NCI-H524 (cell line): ENCODE data around the gene KCNK2.
A peak's percentile ranks its signal among the peaks of the same experiment; 100 is the strongest.

ENCODE experiments used
- DNase-seq, 2 experiments: peaks; one replicate each; lab custom pipeline; 2025; lab: John Stamatoyannopoulos, UW

Gene KCNK2, protein sequence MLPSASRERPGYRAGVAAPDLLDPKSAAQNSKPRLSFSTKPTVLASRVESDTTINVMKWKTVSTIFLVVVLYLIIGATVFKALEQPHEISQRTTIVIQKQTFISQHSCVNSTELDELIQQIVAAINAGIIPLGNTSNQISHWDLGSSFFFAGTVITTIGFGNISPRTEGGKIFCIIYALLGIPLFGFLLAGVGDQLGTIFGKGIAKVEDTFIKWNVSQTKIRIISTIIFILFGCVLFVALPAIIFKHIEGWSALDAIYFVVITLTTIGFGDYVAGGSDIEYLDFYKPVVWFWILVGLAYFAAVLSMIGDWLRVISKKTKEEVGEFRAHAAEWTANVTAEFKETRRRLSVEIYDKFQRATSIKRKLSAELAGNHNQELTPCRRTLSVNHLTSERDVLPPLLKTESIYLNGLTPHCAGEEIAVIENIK

DNA sequence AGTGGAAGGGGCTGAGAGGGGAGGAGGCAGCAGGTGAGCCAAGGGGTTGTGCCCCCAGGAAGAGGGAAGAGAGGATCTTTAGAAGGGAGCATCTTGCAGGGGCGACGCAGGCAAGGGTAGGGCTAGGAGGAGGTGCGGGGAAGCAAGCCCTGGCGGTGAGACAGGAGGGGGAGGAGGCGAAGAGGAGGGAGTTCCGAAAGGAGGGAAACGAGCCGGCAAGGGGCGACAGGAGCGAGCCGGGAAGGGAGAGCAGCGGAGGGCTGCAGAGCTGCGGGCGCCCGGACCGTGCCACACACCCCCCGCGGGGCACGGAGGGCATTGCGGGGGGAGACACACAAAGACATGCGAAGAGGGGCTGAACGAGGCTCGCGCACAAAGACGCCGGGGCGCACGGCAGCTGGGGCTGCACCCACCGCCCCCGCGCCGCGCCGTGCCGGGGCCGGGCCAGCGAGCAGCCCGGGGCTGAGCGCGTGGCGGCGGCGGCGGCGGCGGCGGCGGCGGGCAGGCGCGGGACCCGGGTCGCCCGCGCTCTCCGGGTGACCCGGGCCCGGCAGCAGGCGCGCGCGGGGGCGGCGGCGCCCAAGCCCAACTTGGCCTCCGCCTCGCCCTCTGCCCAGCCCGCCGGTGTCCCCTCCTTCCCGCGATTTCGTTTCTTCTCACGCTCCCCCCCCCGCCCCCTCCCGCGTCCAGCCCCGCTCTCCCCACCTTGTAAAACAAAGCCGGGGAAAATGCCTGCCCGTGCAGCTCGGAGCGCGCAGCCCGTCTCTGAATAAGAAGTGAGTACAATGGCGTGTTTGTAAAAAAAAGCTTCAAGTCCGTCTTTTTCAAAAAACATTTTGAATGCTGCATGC is at the start of gene KCNK2:
KCNK2 (plus strand) TSS at position 206 of the 851 bp plus-strand sequence. CDS start 649 bp downstream, outside the sequence.
- peak; percentile 3 to 45 for DNase-seq

GRCh38 chr1:215032911-215033526 is 49.5 kb upstream of the KCNK2 start:
- DNase-seq, result no peak

GRCh38 chr1:215040190-215040589 is 42.3 kb upstream of the KCNK2 start:
- DNase-seq, result peak in 1 of 2 experiments; percentile 10

GRCh38 chr1:215043401-215043800 is 39.1 kb upstream of the KCNK2 start:
- no peak for DNase-seq

DNA sequence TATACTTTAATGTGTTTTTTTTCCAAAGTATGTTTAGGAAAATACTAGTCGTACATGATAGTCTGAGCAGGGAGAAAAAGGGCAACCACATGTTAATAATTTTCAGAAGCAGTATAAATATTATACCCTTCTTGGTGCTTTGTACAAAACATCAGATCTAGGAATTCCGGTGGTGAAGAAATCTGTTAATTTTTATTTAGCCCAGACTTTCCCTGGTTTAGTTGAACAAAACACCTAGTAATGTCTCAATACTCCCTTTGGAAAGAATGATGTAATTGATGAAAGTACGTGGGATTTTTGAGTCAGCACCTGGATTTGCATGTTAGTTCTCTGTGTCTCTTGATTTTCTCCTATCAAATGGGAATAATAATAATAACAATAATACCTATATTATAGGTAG is 38.4 kb upstream of the KCNK2 start:
- no peak for DNase-seq

DNA sequence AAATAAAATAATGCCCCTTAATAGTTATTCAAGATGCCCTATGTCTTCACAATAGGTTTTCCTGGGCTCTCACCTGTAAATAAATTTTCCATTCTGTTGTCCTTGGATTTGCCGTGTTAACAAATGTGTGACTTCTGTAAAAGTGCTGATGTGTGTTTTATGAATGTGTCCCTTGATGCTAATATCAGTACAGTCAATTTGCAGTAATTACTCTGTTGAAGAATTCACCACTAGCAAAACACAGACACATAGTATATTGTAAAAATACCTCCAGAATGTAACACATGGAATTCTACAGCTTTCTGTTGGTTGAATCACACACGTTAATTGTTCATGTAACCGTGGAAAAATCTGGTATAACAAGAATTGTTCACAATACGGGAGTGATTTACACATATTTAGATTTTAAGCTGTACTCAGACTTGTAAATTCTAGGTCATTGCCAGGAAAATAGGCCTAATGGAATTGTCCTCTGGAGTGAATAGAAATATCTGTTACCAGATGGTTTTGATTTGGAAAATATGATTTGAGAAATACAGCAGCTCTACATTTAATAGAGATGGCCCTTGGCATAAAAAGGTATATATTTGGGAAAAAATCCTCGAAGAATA is 36.7 kb upstream of the KCNK2 start:
- no peak for DNase-seq

GRCh38 chr1:215052256-215053015 is 30.1 kb upstream of the KCNK2 start:
- no peak for DNase-seq

DNA sequence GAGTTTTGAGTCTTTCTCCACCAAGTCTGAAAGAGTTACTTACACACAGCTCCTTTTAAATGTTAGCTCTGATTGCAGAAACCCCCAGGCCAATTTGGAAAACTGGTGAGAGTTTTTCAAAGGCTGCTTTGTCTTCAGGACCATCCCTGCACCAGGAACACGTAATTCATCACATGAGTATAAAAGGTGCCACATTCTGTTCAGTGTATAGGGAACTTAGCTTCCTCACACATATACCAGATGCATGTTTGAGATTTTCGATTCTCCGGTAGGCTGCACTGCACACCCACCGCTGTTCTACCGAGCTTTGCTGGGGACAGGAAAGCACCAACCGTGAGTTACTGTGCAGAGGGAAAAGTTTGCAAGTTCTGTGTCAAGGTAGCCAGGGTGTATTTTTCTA is 28.3 kb upstream of the KCNK2 start:
- no peak for DNase-seq

- no peak for DNase-seq
Measured at GRCh38 chr1:215055281-215055935, 27.1 kb upstream of the KCNK2 start.

DNA sequence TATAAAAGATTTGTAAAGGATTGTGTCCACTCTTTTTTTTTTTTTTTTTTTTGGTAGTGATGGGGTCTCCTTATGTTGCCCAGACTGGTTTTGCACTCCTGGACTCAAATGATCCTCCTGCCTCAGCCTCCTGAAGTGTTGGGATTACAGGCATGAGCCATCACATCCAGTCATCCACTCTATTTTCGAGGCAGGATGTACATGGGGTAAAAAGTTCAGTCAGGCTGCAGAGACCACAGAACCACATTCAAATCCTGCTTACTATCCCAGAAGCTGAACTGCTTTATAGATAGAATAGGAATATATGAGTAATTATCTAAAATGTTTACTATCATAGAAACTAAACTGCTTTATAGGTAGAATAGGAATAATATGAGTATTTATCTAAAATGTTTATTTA is 26.0 kb upstream of the KCNK2 start:
- DNase-seq, result no peak

DNA sequence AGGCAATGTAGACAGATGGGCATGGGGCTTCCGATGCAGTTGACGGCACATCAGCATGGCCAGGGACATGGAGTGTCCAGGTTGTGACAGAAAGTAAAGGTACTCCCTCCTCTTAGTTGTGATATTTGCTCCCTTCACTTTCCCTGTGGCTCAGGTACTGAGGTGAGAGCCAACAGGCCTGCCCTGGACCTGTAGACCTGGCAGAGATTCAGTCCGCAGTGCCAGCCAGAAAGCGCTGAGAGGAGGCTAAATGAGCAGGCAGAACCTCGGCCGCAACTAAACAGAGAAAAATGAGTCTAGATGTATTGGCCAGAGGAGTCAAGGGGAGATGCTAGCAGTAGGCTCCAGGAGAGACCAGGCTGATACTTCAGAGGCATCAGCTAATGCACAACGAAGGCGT is 22.6 kb upstream of the KCNK2 start:
- no peak for DNase-seq

- no peak for DNase-seq
Measured at GRCh38 chr1:215064327-215064726, 18.2 kb upstream of the KCNK2 start.

DNA sequence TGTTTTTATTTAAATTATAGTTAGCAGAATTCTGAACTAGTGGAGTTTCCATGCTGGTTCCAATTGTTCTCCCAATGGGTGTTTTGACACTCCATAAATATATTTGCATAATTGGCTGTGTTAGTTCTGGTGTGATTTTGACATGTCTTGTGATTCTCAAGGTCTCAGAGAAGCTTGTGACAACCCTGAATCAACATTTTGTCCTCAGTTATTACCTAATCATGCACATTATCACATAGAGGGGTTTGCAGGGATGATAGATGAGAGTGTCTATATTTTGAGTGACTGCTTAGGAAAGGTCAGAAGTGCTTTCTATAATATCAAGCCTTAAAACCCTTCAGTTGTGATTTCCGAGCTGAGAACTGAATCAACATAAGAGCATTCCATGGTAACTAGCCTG is 11.5 kb upstream of the KCNK2 start:
- no peak for DNase-seq

GRCh38 chr1:215076322-215076721 is 6.2 kb upstream of the KCNK2 start:
- peak in 1 of 2 experiments; percentile 29 for DNase-seq

DNA sequence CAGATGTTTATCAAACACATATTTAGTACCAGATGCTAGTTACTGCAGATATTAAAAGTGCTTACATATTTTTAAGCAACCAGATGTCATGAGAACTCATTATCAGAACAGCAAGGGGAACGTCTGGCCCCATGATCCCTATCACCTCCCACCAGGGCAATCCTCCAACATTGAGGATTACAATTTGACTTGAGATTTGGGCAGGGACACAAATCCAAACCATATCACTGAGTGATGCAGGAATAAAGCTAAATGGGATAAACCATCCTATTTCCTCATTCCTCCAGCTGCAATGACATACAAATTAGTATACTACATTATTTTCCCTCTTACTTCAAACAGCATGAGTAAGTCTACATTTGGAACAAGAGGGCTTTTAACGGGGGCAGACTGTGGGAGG is 3.1 kb upstream of the KCNK2 start:
- peak in 1 of 2 experiments; percentile 30 for DNase-seq

DNA sequence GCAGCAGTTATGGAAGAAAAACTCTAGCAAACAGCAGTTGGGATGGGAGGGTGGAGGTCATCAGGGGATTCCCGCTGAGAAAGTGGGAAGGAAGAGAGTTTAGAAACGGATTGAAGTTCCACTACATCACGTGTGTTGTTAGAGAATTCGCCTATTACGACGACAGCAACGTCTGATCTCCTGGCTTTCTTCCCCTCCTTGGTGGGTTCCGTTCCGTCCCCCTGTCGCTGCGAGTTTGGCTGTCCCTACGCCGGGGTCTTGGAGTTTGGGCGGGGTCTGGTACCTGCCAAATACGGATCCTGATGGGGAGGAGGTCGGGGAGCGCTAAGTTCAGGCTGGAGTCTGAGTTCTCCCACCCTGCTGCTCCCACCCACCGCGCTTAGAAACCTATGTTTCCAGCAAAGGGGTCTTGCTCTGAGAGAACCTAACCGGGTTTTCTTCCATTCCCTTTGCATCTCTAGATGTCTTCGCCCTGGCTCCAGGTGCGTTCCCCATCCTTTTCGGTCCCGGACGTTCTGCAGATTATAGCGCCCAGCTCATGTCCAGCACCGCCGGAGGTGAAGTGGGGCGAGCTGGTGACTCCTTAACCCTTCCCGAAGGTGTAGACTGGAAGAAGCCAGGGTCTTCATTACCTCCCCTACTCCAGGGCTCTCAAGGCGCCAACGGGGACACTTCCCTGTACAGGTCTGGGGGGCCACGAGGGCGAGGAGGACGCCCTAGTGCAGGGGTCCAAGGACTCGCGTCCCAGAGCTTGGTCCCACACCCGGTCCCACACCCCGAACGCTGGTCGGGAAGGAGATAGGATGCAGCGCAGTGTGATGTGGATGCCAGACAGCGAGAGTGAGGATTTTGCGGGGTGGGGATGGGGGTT is 641 bp upstream of the KCNK2 start:
- no peak for DNase-seq

- peak; percentile 26 to 61 for DNase-seq
Measured at GRCh38 chr1:215083383-215083961, 935 bp downstream of the KCNK2 start.

GRCh38 chr1:215084621-215085020 is 2.1 kb downstream of the KCNK2 start:
- DNase-seq, result peak in 1 of 2 experiments; percentile 15

DNA sequence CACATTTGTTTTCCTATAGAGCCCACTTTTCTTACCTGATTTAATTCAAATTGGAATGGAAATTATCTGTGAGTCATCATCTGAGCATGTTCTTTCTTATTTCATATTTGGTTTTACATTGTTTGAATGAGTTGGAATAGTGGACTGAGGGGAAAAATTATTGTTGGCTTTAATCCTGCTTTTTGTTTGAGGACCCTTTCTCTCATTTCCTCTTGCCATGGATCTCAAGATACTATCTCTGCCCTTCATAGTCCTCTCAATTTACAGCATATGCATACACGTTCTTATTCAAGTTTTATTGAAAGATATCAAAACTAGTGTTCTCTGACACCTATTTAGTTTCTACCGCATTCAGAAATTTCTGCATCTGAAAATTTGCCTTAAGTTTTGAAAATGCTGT is 5.1 kb downstream of the KCNK2 start:
- DNase-seq, result no peak
